Measurements from ENCODE around the gene ANAPC2. TPM values are rescaled to one million over a fixed set of nuclear protein-coding genes. Genes with fewer than 3 reads are reported as not detected.
A peak's percentile ranks its signal among the peaks of the same experiment; 100 is the strongest.

ANAPC2 gene
- polyA plus RNA-seq, 3 donors: 1.9 to 76.8 (median 2.0) TPM

DNA sequence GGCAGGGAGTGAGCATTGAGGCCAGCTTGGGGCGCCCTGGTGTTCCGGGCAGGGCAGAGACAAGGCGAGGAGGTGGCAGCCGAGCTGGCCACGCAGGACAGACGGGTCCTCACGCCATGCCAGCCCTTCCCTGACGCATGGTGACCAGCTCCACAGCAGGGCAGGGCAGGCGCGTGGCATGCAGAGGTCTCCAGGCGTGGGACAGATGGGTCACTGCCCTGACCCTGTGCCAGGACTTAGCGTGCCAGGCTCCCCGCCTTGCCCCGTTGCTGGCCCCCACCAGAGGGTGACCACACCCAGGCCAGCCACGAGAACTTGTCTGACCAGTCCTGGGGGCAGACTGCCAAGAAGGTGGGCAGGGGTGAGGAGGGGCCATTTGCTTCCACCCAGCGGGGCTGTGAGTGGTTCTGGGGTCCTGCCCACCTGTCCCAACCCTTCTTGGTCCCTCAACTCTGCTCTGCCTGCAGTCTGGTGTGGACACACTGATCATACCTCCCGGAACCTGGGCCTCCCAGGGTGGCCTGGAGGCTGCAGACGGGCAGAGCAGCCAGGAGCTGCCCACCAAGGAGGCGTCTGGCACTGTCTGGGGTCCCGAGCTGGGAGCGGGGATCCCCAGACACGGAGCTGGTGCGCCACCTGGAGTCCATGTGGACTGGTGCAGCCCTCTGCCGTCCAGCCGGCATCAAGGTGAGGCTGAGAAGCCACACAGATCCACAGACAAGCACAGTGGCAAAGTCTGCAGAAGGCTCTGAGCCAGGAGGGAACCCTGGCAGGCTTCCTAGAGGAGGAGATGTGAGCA is 38.9 kb upstream of the ANAPC2 start, which contains the start of gene RNF224:
Gene RNF224 (plus strand): TSS at position 449 of the 799 bp plus-strand sequence. CDS start 834 bp downstream, outside the sequence.
- 37% methylated on average over 24 of the region's 25 CpGs for WGBS (ENCODE audit: insufficient coverage)

More for the DNA sequence above, 38.9 kb upstream of the ANAPC2 start, which contains the start of gene RNF224:
- Mint-ChIP-seq H3K36me3 (no peaks in the 10 kb centered on the region), H3K27me3 (ENCODE audit: low read depth in 3 of 3) (peaks cover 4 to 34% (median 5%) of the 10 kb centered on the region in 3 donors), H3K4me3 (peak within 1 kb of the TSS in 1 of 2 donors; percentile 60), H3K27ac (peak within 1 kb of the TSS in 2 of 7 donors; percentile 41 to 64), H3K4me1 (peaks cover 20% of the 10 kb centered on the region), H3K9me3 (peaks cover 0 to 4% (median 0%) of the 10 kb centered on the region in 7 donors)
- DNase-seq: peak; percentile 54 to 68 (median 62)
- H3K4me2 ChIP-seq (replicated peaks; ENCODE audit: extremely low read depth, low read length, poor library complexity, severe bottlenecking): no peak within 1 kb of the TSS
- no peaks in the 10 kb centered on the region for H3K79me2 ChIP-seq (ENCODE audit: insufficient read depth, low read length)
- H3K27ac ChIP-seq (ENCODE audit: low read depth in 1 of 2, low read length in 2 of 2): no peak within 1 kb of the TSS
- intact Hi-C loops (cut with micrococcal nuclease): loop anchor here in 1 of 2 donors (5.0 kb wide), 1 partner anchor 110 kb away; no protein-coding TSS in a partner anchor
- TF ChIP-seq, protein P1, sequence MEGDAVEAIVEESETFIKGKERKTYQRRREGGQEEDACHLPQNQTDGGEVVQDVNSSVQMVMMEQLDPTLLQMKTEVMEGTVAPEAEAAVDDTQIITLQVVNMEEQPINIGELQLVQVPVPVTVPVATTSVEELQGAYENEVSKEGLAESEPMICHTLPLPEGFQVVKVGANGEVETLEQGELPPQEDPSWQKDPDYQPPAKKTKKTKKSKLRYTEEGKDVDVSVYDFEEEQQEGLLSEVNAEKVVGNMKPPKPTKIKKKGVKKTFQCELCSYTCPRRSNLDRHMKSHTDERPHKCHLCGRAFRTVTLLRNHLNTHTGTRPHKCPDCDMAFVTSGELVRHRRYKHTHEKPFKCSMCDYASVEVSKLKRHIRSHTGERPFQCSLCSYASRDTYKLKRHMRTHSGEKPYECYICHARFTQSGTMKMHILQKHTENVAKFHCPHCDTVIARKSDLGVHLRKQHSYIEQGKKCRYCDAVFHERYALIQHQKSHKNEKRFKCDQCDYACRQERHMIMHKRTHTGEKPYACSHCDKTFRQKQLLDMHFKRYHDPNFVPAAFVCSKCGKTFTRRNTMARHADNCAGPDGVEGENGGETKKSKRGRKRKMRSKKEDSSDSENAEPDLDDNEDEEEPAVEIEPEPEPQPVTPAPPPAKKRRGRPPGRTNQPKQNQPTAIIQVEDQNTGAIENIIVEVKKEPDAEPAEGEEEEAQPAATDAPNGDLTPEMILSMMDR (IDR thresholded peaks at IDR 0.05): peak; percentile 87
- peaks cover 0 to 11% of the 10 kb centered on the region in 2 donors for H3K27me3 ChIP-seq (ENCODE audit: control insufficient read depth in 2 of 2, insufficient read depth in 2 of 2, low read length in 2 of 2)
- no peaks in the 10 kb centered on the region for H3K9me3 ChIP-seq (replicated peaks in 1 of 2; ENCODE audit: control insufficient read depth in 1 of 2, insufficient read depth in 1 of 2, low read length in 2 of 2)
- no peak within 1 kb of the TSS for H3K4me3 ChIP-seq (replicated peaks in 1 of 3; ENCODE audit: low read depth in 2 of 3, low read length in 3 of 3)
- H2AFZ ChIP-seq (ENCODE audit: insufficient read depth, low read depth, low read length, poor library complexity, severe bottlenecking): no peak within 1 kb of the TSS
- no peaks in the 10 kb centered on the region for H4K20me1 ChIP-seq (ENCODE audit: insufficient read depth, low read length)
- H3K9ac ChIP-seq (ENCODE audit: insufficient read depth, low read length, poor library complexity, severe bottlenecking): no peak within 1 kb of the TSS
- peaks cover 24 to 28% of the 10 kb centered on the region in 2 donors for H3K4me1 ChIP-seq (ENCODE audit: control insufficient read depth in 1 of 2, insufficient read depth in 2 of 2, low read length in 2 of 2)
- H3K36me3 ChIP-seq (replicated peaks in 1 of 2; ENCODE audit: control insufficient read depth in 1 of 2, insufficient read depth in 2 of 2, low read length in 2 of 2): no peaks in the 10 kb centered on the region

All from CD14-positive monocyte (primary cell).